OCI-LY1 (cell line): ENCODE data around the gene MYZAP.

Experiments
- EZH2 ChIP-seq: fragments of 200-600 bp; sonication (generic), shearing (Covaris generic); IDR thresholded peaks from 2 replicates; pipeline ENCODE4 v1.8.0; 2017; ENCODE audit warnings: borderline replicate concordance, mixed run types, mild to moderate bottlenecking, antibody characterized with exemption, low read length, moderate library complexity, mixed read lengths
- TF ChIP-seq, protein P1 (sequence below): fragments of 200-600 bp; sonication (generic), shearing (Covaris generic); IDR thresholded peaks from 2 replicates; pipeline ENCODE4 v1.5.1; 2017; ENCODE audit warnings: mild to moderate bottlenecking, antibody characterized with exemption, low read length, moderate library complexity, mixed read lengths

DNA sequence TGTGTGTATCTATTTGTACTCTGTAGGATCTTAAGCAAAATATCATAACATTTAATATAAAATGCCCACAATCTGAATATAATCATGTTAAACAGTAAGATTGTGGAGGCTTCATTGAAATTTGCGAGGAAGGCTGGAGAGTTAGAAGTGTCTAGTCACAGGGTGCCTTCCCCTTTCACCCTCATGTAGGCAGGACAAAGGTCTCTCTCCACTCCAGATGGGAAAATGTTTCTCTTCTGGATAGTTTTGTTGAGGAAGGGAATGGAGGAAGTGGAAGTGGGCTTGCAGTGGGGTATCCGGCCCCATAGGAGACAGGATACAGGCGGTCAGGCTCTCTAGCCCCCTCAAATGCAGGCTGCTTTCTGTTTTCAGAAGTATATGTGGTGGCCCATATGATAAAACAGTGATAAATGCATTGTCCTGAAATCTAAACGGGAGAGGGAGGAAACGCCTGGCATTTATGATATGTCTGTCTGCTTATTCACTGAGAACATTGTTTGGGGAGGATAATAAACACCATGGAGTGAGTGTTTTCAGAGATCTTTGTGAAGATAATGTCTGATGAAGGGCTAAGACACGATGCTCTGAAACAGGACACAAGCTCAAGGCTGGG, 13.3 kb upstream of the MYZAP start:
- TF ChIP-seq, protein P1, sequence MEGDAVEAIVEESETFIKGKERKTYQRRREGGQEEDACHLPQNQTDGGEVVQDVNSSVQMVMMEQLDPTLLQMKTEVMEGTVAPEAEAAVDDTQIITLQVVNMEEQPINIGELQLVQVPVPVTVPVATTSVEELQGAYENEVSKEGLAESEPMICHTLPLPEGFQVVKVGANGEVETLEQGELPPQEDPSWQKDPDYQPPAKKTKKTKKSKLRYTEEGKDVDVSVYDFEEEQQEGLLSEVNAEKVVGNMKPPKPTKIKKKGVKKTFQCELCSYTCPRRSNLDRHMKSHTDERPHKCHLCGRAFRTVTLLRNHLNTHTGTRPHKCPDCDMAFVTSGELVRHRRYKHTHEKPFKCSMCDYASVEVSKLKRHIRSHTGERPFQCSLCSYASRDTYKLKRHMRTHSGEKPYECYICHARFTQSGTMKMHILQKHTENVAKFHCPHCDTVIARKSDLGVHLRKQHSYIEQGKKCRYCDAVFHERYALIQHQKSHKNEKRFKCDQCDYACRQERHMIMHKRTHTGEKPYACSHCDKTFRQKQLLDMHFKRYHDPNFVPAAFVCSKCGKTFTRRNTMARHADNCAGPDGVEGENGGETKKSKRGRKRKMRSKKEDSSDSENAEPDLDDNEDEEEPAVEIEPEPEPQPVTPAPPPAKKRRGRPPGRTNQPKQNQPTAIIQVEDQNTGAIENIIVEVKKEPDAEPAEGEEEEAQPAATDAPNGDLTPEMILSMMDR, result no peak
- TF ChIP-seq EZH2, result no peak
